HG03135 (cell line): Measurements from ENCODE around the gene PSORS1C1.
"Not testable (repeated sequence)": the region's sequence is repeated elsewhere in the genome, so short reads cannot be mapped to it uniquely, and the experiment has no call there.

Experiments used
- ATAC-seq: cut with Tn5 transposase; IDR thresholded peaks from one replicate; pipeline ENCODE4 v1.9.1; 2021; ENCODE audit warnings: mild to moderate bottlenecking, moderate library complexity; ENCODE audit not compliant: unreplicated experiment

The PSORS1C1 gene

GRCh38 chr6:31172973-31173384 lies 58.4 kb downstream of the PSORS1C1 start:
- no peak for ATAC-seq

GRCh38 chr6:31173406-31173805 lies 58.8 kb downstream of the PSORS1C1 start:
- ATAC-seq = no peak

- ATAC-seq = no peak
Observed at GRCh38 chr6:31174378-31174777, 59.8 kb downstream of the PSORS1C1 start.

- ATAC-seq = no peak
Observed at GRCh38 chr6:31175971-31176370, 61.4 kb downstream of the PSORS1C1 start.

- no peak for ATAC-seq
Observed at GRCh38 chr6:31178143-31179041, 63.8 kb downstream of the PSORS1C1 start.

GRCh38 chr6:31179042-31179386 lies 64.4 kb downstream of the PSORS1C1 start:
- no peak for ATAC-seq

- no peak for ATAC-seq
Observed at GRCh38 chr6:31179896-31180295, 65.3 kb downstream of the PSORS1C1 start.

GRCh38 chr6:31180500-31180899 lies 65.9 kb downstream of the PSORS1C1 start:
- no peak for ATAC-seq

GRCh38 chr6:31183287-31183686 lies 68.7 kb downstream of the PSORS1C1 start:
- not testable (repeated sequence) for ATAC-seq

GRCh38 chr6:31183859-31184258 lies 69.3 kb downstream of the PSORS1C1 start:
- ATAC-seq = not testable (repeated sequence)

- ATAC-seq = not testable (repeated sequence)
Observed at GRCh38 chr6:31185695-31186051, 71.1 kb downstream of the PSORS1C1 start.

- ATAC-seq = no peak
Observed at GRCh38 chr6:31186052-31186734, 71.6 kb downstream of the PSORS1C1 start.

GRCh38 chr6:31187780-31188194 lies 73.2 kb downstream of the PSORS1C1 start:
- ATAC-seq = no peak

- not testable (repeated sequence) for ATAC-seq
Observed at GRCh38 chr6:31189223-31189622, 74.6 kb downstream of the PSORS1C1 start.
